Ramos (cell line): ENCODE results near the gene DENND4A.
"Not testable (repeated sequence)": the region's sequence is repeated elsewhere in the genome, so short reads cannot be mapped to it uniquely, and the experiment has no call there.

Experiments used
- in situ Hi-C: fragments of 300-500 bp; cut with MboI; formaldehyde crosslinking; loops from one replicate; pipeline ENCODE4 v1.14.3; 2022; ENCODE audit warnings: low sequenced_read_pairs; ENCODE audit not compliant: unreplicated experiment

Gene DENND4A

GRCh38 chr15:65642594-65642993 lies 149.5 kb downstream of the DENND4A start:
- in situ Hi-C loops, result loop anchor here (5.0 to 25.0 kb wide), 2 partner anchors 210 to 645 kb away; partner anchors contain the start of gene DIS3L

- in situ Hi-C loops, result loop anchor here (5.0 to 25.0 kb wide), 2 partner anchors 210 to 645 kb away; partner anchors contain the start of gene DIS3L
Measured at GRCh38 chr15:65641768-65642475, 150.2 kb downstream of the DENND4A start.

- in situ Hi-C loops, result loop anchor here (25.0 kb wide), 1 partner anchor 648 kb away; the partner anchor contains the start of gene DIS3L
Measured at GRCh38 chr15:65639509-65639908, 152.6 kb downstream of the DENND4A start.

GRCh38 chr15:65638681-65639089 lies 153.4 kb downstream of the DENND4A start:
- in situ Hi-C loops, result loop anchor here (25.0 kb wide), 1 partner anchor 649 kb away; the partner anchor contains the start of gene DIS3L

- in situ Hi-C loops, result loop anchor here (25.0 kb wide), 1 partner anchor 649 kb away; the partner anchor contains the start of gene DIS3L
Measured at GRCh38 chr15:65638109-65638508, 154.0 kb downstream of the DENND4A start.

- in situ Hi-C loops, result loop anchor here (25.0 kb wide), 1 partner anchor 653 kb away; the partner anchor contains the start of gene DIS3L
Measured at GRCh38 chr15:65634356-65634755, 157.7 kb downstream of the DENND4A start.

GRCh38 chr15:65633752-65634151 lies 158.3 kb downstream of the DENND4A start:
- in situ Hi-C loops, result loop anchor here (25.0 kb wide), 1 partner anchor 654 kb away; the partner anchor contains the start of gene DIS3L

- in situ Hi-C loops, result loop anchor here (25.0 kb wide), 1 partner anchor 654 kb away; the partner anchor contains the start of gene DIS3L
Measured at GRCh38 chr15:65632780-65633375, 159.2 kb downstream of the DENND4A start.

GRCh38 chr15:65631503-65631902 lies 160.6 kb downstream of the DENND4A start:
- in situ Hi-C loops, result loop anchor here (25.0 kb wide), 1 partner anchor 656 kb away; the partner anchor contains the start of gene DIS3L

GRCh38 chr15:65630760-65631159 lies 161.3 kb downstream of the DENND4A start:
- in situ Hi-C loops, result loop anchor here (25.0 kb wide), 1 partner anchor 657 kb away; the partner anchor contains the start of gene DIS3L

GRCh38 chr15:65629548-65629947 lies 162.5 kb downstream of the DENND4A start:
- in situ Hi-C loops, result loop anchor here (25.0 kb wide), 1 partner anchor 658 kb away; the partner anchor contains the start of gene DIS3L

GRCh38 chr15:65626856-65627255 lies 165.2 kb downstream of the DENND4A start:
- in situ Hi-C loops, result loop anchor here (25.0 kb wide), 1 partner anchor 660 kb away; the partner anchor contains the start of gene DIS3L

- in situ Hi-C loops, result no loop called here
Measured at GRCh38 chr15:65623103-65623502, 169.0 kb downstream of the DENND4A start.

- in situ Hi-C loops, result no loop called here
Measured at GRCh38 chr15:65621638-65622037, 170.5 kb downstream of the DENND4A start, which contains the start of gene SLC24A1. SLC24A1 (plus strand) TSS chr15:65621938; CDS start chr15:65624081, 2,143 bp downstream.

- in situ Hi-C loops, result no loop called here
Measured at GRCh38 chr15:65620833-65621232, 171.3 kb downstream of the DENND4A start.

- in situ Hi-C loops, result no loop called here
Measured at GRCh38 chr15:65619626-65620290, 172.3 kb downstream of the DENND4A start.

- in situ Hi-C loops, result no loop called here
Measured at GRCh38 chr15:65618560-65619109, 173.5 kb downstream of the DENND4A start.

- in situ Hi-C loops, result not testable (repeated sequence)
Measured at GRCh38 chr15:65615887-65616286, 176.2 kb downstream of the DENND4A start.

- in situ Hi-C loops, result no loop called here
Measured at GRCh38 chr15:65612949-65613744, 178.9 kb downstream of the DENND4A start.
